Epithelial cell of proximal tubule (primary cell): Measurements from ENCODE around the gene NF1. TPM values are rescaled to one million over a fixed set of nuclear protein-coding genes. Genes with fewer than 3 reads are reported as not detected.

Experiments used
- DNase-seq: peaks from one replicate; pipeline ENCODE4 v3.0.0-alpha.2; 2011; ENCODE audit warnings: low read depth
- H3K4me3 ChIP-seq: 2 replicates; pipeline ENCODE4 v1.5.1; 2011; ENCODE audit warnings: low read depth, mild to moderate bottlenecking, low read length
- total RNA-seq: library from RNA; depleted of rRNA; stranded (reverse); fragments of >200 nt; gene quantifications from 2 replicates; pipeline ENCODE4 v1.2.3, GENCODE V29; 2015
- TF ChIP-seq, protein P1 (sequence below): conservative IDR thresholded peaks from 2 replicates; pipeline ENCODE4 v1.5.1; 2012; ENCODE audit warnings: low read depth, mild to moderate bottlenecking, low read length

Gene NF1
- total RNA-seq, 1 donor from 2014 or later = 40.2 TPM

DNA sequence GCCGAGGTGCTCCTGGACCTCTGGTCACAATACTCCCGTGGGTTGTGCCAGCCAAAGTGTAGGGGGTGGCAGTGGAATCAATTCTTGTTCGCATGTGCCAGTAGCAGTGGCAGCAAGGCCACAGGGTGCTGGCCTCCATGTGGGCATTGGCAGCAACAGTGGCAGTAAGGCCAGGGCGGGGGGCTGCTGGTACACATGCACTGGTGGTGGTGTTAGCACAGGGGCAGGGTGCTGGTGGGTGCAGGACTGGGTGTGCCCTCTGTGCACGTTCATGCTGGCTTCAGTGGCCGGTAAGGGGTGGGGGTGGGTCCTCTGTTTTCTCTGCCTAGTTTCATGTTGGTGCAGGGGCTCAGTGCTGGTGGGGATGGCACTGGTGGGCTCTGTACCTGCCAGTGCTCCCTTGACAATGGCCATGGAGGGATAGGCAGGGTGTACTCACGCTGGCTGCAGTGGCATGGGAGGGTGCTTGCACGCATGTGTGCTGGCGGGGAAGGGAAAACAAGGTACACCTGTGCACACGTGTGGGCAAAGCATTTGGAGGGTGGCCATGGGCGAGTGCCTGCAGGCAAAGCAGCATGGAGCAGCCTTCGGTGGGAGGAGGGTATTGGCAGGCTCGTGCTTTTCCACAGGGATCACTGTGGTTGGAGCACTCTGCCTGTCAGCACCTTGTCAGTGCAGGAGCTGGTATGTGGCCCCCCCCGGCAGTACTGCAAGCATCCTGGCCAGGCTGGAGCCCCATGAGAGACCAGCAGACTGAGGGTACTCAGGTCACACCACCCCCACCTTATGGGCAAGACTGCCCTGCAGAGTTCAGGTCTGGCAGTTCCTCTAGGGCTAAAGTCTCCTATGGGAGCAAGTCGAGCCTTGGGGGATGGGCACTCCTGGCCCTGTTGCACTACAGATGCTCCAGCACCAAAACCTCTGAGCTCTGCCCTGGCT lies 35.8 kb downstream of the NF1 start:
- H3K4me3 ChIP-seq = no peak overlapping the region
- no peak for DNase-seq
- TF ChIP-seq, protein P1, sequence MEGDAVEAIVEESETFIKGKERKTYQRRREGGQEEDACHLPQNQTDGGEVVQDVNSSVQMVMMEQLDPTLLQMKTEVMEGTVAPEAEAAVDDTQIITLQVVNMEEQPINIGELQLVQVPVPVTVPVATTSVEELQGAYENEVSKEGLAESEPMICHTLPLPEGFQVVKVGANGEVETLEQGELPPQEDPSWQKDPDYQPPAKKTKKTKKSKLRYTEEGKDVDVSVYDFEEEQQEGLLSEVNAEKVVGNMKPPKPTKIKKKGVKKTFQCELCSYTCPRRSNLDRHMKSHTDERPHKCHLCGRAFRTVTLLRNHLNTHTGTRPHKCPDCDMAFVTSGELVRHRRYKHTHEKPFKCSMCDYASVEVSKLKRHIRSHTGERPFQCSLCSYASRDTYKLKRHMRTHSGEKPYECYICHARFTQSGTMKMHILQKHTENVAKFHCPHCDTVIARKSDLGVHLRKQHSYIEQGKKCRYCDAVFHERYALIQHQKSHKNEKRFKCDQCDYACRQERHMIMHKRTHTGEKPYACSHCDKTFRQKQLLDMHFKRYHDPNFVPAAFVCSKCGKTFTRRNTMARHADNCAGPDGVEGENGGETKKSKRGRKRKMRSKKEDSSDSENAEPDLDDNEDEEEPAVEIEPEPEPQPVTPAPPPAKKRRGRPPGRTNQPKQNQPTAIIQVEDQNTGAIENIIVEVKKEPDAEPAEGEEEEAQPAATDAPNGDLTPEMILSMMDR = no peak

DNA sequence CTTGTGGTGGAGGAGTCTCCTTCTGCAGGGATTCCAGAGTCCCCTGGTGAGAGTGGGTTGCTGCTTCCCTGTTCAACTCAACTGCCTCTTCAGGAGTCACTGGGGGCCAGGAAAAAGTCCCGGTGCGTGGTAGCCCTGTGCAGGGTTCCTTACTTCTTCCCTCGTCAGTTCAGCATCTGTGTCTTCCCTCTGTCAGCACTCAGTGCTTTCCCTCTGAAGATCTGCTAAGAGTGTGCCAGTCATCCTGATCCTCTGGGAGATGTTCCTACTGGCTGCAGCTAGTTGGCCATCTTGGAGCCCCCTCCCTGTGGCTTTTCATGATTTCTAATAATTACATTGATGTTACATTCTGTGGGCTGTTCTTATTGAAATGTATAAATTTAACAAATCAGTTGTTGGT lies 36.5 kb downstream of the NF1 start:
- TF ChIP-seq, protein P1 = no peak
- H3K4me3 ChIP-seq = no peak overlapping the region
- DNase-seq = no peak

DNA sequence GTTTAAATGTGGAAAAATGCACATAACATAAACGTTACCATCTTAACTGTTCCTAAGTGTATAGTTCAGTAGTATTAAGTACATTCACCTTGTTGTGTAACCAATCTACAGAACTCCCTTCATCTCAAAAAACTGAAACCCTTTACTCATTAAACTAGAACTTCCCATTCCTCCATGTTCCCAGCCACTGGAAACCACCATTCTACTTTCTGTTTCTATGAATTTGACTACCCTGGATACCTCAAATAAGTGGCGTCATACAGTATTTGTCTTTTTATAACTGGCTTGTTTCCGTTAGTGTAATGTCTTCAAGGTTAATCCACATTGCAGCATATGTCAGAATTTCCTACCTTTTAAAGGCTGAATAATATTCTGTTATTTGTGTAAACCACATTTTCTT lies 38.2 kb downstream of the NF1 start:
- no peak overlapping the region for H3K4me3 ChIP-seq
- DNase-seq = no peak
- TF ChIP-seq, protein P1 = no peak

DNA sequence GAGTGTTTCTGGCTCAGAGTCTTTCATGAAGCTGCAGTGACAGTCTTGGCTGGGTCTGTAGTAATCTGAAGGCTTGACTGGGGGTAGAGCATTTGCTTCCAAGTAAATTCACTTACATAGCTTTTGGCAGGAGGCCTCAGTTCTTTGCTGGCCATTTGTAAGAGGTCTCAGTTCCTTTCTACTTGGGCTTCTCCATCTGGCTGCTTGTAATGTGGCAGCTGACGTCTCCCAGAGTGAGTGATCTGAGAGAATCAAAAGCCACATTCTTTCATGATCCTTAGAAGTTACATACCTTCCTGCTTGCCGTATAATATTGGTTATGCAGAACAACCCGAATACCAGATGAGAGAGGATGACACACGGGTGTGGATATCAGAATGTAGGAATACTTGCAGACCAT lies 39.8 kb downstream of the NF1 start:
- no peak for DNase-seq
- TF ChIP-seq, protein P1 = no peak
- no peak overlapping the region for H3K4me3 ChIP-seq

DNA sequence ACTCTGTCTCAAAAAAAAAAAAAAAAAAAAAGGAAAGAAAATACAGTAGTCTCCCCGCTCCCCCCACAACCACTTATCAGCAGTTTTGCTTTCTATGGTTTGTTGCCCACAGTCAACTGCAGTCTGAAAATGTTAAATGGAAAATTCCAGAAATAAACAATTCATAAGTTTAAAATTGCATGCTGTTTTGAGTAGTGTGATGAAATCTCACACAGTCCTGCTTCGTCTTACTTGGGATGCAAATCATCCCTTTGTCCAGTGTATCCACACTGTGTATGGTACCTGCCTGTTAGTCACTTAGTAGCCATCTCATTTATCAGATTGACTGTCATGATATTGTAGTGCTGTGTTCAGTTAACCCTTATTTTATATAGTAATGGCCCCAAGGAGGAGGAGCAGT lies 41.5 kb downstream of the NF1 start:
- H3K4me3 ChIP-seq = no peak overlapping the region
- DNase-seq = no peak
- TF ChIP-seq, protein P1 = no peak

DNA sequence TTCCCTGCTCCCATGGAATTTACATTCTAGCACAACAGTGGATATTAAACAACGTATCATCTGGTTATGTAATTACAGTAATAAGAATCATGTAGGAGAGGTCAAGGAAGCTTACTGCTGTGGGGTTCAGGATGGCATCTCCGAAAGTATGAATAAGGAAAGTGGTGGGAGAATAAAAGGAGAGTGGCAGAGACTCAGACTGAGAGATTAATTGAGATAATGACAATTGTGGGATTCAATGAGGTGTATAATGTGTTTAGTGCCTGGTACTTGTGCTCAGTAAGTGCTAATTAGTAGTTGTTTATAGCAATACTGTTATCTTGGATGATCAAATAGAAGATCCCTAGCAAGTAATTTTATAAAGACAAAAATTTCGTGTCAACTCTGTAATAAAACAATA lies 45.3 kb downstream of the NF1 start:
- TF ChIP-seq, protein P1 = no peak
- no peak overlapping the region for H3K4me3 ChIP-seq
- no peak for DNase-seq

DNA sequence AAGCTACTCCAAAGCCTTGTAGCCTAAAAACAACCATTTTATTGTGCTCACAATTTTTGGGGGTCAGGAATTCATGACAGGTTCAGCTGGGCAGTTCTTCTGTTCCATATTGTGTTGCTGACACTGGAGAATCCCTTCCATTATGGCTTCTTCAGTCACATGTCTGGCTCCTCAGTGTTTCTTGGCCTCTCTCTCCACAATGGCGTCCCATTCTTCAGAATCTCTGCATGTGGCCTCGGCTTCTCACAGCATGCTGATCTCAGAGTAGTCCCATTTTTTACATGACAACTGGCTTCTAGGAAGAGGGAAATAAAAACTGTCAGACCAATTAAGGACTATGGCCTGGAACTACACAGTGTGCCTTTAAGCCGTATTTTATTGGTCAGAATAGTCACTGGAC lies 49.7 kb downstream of the NF1 start:
- DNase-seq = no peak
- TF ChIP-seq, protein P1 = no peak
- H3K4me3 ChIP-seq = no peak overlapping the region
